GM08714 (cell line): ENCODE measurements around the gene MYL5.

Source experiments
- H3K4me3 ChIP-seq: fragments of 200-500 bp; sonication (Bioruptor generic); 2 replicates; pipeline ENCODE4 v1.5.1; 2014; ENCODE audit warnings: mild to moderate bottlenecking, low read length, inconsistent platforms
- ZNF274 ChIP-seq: IDR thresholded peaks from 2 replicates; pipeline ENCODE4 v1.6.1; 2012; ENCODE audit warnings: mild to moderate bottlenecking, low read depth, low read length

The MYL5 gene

GRCh38 chr4:674172-675035 lies at the start of gene MYL5, which contains the start of gene ATP5ME:
TSS of gene MYL5 (plus strand) at chr4:674542. CDS start at chr4:678027, 3,485 bp downstream.
TSS of gene ATP5ME (minus strand) at chr4:674276. CDS start at chr4:674247, 29 bp downstream.
- H3K4me3 ChIP-seq: peak within 1 kb of the TSS; percentile 79
- no peak for TF ChIP-seq ZNF274

DNA sequence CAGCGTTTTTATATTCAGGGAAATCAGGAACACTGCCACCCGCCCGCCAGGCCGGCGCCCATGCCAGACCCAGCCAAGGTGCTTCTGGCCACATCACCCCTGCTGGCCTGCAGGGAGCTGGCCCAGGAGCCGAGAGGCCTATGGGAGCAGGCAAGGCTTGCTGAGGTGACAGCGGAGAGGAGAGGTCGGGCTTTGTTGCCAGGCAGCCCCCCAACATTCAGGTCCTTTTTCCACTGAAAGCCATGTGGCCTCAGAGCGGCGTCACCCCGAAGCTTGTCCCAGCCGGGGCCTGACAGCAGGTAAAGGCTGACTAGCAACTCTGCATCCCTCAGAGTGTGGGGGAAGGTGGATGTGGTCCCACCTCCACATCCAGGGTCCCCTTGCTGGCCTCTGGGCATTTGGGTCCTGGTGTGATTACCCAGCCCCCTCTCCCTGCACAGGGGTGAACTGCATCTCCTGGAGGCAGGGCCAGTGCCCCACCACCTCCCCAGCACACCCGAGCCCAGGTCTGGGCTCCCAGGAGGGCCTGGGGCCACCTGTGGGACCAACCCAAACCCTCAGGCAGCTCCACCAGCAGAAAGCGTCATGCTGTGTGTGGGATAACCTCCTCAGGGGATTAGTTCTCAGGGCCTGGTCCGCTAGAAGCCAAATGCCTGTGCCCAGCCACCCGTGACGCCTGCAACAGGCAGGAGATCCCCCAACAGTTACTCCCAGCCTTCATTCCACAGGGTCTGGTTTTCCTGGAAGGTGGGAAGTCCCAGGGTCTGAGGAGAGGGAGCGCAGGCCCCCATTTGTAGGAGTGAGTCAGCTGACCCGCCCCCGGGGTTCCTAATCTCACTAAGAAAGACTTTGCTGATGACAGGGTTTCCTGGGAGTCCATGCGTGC lies 49.4 kb upstream of the MYL5 start, which contains the start of gene PDE6B:
TSS of gene PDE6B (plus strand) at position 869 of the 886 bp plus-strand sequence. CDS start 54 bp downstream, outside the sequence.
- no peak for TF ChIP-seq ZNF274
- H3K4me3 ChIP-seq: no peak within 1 kb of the TSS

- no peak for TF ChIP-seq ZNF274
- H3K4me3 ChIP-seq: no peak overlapping the region
These were observed 48.6 kb upstream of the MYL5 start for GRCh38 chr4:625631-626161.

DNA sequence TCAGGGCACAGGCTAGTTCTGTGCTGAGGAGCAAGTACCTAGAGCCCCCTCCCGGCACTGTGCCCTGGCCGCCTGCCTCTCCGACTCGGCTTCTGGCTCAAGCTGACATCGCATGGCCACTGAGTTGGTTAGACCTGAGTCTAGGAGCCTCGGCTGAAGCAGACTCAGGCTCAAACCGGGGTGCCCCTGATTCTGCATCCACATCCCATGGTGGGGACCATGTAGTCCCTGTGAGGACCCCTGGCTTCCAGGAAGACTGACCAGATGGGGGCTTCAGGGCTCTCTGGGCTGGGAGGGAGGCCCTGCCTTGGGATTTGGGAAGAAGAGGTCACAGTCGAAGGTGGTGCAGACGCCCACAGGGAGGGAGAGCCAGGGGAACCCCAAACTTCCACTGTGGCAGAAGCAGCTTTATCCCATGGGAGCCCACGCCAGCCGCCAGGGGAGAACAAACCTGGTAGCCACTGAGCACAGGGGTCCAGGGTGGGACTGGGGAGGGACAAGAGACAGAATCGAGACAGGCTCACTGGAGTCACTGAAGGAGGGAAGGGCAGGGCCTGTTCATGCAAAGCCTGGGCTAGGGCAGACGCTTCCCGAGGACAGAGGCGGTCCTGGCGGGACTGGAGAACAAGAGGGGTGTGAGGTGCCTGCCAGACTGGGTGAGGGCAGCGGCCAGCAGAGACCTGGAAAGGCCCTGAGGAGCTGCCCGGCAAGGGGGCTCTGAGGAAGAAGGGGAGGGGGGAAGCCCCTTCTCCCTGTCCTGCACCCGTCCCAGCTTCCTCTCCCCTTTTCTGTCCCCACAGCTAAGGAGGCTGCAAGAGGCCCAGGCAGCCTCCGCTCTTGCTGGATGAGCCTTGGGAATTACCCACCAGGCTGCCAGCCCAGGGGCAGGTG lies 47.9 kb upstream of the MYL5 start:
- no peak for TF ChIP-seq ZNF274
- no peak overlapping the region for H3K4me3 ChIP-seq

- no peak for TF ChIP-seq ZNF274
- H3K4me3 ChIP-seq: no peak overlapping the region
These were observed 46.8 kb upstream of the MYL5 start for GRCh38 chr4:627347-628125.

DNA sequence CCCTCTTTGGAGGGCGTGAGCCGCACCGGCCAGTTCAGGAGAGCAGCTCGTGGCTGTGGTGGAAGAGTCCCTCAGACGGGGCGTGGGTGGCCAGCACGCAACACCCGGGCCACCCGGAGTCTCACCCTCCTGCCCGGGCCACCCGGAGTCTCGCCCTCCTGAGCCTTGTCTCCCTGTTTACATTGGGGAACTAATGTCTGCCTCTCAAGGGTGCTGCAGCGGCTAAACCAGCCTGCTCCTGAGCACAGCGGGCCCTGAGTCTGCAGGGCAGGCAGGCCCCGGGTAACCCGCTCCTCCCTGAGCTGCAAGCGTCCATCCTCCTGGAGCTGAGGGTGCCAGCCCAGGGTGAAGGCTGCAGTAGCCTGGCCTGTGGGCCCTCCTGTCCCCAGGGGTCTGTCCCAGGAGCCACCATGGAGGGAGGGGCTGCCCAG lies 46.0 kb upstream of the MYL5 start:
- no peak for TF ChIP-seq ZNF274
- no peak overlapping the region for H3K4me3 ChIP-seq

DNA sequence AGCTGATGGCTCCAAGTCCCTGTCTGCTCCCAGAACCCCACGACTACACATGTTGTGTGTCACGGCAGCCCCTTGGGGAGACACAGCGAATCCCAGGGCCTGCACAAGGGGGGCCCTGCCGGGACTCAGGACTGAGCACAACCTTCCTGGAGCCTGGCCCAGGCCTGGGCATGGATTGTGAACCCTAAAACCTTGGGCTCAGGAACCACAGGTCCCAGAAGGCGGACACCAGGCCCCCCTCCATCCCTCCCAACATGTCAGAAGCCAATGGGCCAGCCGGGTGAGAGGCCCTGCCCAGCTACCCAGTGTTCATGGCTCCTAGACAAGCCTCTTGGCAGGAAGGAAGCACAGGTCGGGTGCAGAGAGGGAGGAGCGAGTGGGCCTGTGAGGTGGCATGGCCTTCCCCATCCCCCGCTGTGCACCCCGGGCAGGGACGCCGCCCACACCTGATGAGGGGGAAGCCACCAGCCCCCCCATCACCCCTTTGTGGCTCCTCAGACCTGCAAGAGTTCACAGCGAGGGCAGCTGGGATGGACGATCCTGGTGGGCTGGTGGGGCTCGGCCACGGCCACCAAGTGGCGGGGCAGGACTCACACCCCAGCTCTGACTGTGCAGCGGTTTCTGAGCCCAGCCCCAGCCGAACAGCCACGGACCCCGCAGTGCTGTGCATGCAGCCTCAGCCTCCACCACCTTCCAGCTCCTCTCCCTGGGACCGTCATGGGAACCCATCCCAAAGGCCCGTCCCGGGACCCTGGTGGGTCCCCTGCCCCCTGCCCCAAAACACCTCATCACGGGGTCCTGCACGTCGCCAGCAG lies 45.3 kb upstream of the MYL5 start:
- TF ChIP-seq ZNF274: no peak

DNA sequence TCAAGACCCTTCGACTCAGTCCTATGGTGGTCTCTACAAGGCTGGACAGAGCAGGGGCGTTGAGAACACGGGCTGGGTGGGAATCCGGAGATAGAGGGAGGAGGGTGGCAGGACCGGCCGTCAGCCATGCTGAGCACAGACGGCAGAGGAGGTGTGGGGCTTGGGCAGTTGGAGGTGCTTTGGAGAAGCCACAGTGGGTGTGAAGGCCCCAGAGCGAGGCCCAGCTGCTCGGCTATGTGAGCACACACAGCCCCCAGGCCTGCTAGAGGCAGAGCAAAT lies 44.8 kb upstream of the MYL5 start:
- no peak for TF ChIP-seq ZNF274
- H3K4me3 ChIP-seq: no peak overlapping the region

More for the DNA sequence above, 45.3 kb upstream of the MYL5 start:
- no peak overlapping the region for H3K4me3 ChIP-seq

DNA sequence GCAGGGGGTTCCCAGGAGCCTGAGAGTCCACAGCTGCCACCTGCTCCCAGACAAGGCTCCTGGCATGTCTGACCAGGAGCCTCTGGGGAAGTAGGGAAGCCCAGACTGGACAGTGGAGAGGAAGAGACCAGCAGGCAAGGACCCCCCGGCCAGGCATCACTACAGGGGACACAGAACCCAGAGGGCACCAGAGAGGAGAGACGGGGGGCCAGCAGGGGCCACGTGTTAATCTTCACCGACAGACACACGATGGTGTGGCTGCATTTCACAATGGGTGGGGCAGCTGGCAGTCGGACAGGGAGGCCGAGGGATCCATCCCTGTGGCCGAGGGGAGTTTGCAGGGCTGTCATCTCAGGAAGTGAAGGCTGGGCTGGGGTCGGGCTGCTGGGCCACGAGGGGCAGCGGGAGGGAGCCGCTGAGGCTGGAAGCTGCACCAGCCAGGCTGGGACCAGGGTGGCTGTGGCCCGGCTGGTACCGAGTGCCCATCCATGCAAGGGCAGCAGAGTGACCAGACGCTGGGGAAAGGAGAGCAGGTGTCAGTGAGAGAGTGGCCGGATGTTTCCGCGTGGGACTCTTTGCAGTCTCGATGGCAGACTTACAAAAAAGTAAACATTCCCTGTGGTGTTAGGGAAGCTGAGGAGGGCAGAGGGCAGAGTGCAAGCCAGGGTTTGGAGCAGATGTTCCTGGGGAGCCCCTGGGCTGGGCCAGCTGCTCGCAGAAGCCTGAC lies 44.3 kb upstream of the MYL5 start:
- TF ChIP-seq ZNF274: no peak

DNA sequence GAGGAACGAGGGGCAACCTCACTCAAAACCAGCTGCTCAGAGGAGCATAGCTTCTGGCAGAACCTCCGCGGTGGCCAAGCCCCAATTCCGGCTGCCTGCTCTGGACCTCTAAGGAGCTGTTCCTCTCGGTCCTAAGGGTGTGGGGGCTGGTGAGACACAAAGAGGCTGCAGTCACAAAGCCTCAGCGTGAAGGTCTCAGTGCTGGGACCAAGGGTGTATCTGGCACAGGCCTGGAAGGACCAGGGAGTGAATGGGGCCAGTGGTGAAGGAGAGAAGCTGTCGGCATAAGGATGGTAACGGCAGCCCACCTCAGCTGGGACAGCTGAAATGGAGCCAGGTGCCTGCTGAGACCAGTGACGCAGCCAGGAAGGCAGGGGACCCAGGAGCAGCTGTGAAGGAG lies 43.7 kb upstream of the MYL5 start:
- H3K4me3 ChIP-seq: no peak overlapping the region
- TF ChIP-seq ZNF274: no peak

More for the DNA sequence above, 44.3 kb upstream of the MYL5 start:
- H3K4me3 ChIP-seq: no peak overlapping the region

DNA sequence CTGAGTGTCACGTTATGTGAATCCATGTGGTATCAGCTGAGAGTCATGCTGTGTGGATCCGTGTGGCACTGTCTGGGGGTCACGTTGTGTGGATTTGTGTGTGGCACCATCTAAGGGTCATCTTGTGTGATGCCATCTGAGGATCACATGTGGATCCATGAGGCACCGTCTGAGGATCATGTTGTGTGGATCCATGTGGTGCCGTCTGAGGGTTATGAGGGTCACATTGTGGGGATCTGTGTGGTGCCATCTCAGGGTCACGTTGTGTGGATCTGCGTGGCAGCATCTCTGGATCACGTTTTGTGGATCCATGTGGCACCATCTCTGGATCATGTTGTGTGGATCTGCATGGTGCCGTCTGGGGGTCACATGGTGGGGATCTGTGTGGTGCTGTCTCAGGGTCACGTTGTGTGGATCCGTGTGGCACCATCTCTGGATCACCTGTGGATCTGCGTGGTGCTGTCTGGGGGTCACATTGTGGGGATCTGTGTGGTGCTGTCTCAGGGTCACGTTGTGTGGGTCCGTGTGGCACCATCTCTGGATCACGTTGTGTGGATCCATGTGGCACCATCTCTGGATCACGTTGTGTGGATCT lies 42.0 kb upstream of the MYL5 start:
- no peak overlapping the region for H3K4me3 ChIP-seq
- TF ChIP-seq ZNF274: no peak

GRCh38 chr4:632926-633325 lies 41.4 kb upstream of the MYL5 start:
- H3K4me3 ChIP-seq: no peak overlapping the region
- TF ChIP-seq ZNF274: no peak
